Measurements from ENCODE around the gene GORAB. TPM values are rescaled to one million over a fixed set of nuclear protein-coding genes. Genes with fewer than 3 reads are reported as not detected.
A peak's percentile ranks its signal among the peaks of the same experiment; 100 is the strongest.

GORAB gene
- total and polyA plus RNA-seq, 10 of the 15 experiments (the other 5 are each of a cell fraction or from before 2014, with no cell fraction given), result 5.5 to 38.6 (median 10.3) TPM

- Histone ChIP-seq H3K79me2 (ENCODE audit: control insufficient read depth, insufficient read depth, low read length) (no peaks in the 10 kb centered on the region), H3K36me3 (ENCODE audit: control insufficient read depth in 2 of 2, insufficient read depth in 2 of 2, low read length in 1 of 2) (no peaks in the 10 kb centered on the region), H3K27me3 (replicated peaks in 1 of 2; ENCODE audit: control insufficient read depth in 2 of 2, insufficient read depth in 2 of 2, low read length in 1 of 2) (no peaks in the 10 kb centered on the region), H3K4me2 (ENCODE audit: control insufficient read depth, insufficient read depth) (no peak overlapping the region), H3K4me1 (ENCODE audit: control insufficient read depth, insufficient read depth, low read length) (no peaks in the 10 kb centered on the region), H3K4me3 (no peak overlapping the region), H4K20me1 (ENCODE audit: control insufficient read depth, insufficient read depth) (no peaks in the 10 kb centered on the region), H3K9ac (ENCODE audit: control insufficient read depth, insufficient read depth, low read length) (no peak overlapping the region), H3K9me3 (replicated peaks; ENCODE audit: control insufficient read depth, insufficient read depth, low read length) (no peaks in the 10 kb centered on the region), H2AFZ (ENCODE audit: control insufficient read depth, low read depth, low read length) (no peak overlapping the region), H3K27ac (ENCODE audit: control insufficient read depth, insufficient read depth) (no peak overlapping the region)
- TF ChIP-seq, protein P1, sequence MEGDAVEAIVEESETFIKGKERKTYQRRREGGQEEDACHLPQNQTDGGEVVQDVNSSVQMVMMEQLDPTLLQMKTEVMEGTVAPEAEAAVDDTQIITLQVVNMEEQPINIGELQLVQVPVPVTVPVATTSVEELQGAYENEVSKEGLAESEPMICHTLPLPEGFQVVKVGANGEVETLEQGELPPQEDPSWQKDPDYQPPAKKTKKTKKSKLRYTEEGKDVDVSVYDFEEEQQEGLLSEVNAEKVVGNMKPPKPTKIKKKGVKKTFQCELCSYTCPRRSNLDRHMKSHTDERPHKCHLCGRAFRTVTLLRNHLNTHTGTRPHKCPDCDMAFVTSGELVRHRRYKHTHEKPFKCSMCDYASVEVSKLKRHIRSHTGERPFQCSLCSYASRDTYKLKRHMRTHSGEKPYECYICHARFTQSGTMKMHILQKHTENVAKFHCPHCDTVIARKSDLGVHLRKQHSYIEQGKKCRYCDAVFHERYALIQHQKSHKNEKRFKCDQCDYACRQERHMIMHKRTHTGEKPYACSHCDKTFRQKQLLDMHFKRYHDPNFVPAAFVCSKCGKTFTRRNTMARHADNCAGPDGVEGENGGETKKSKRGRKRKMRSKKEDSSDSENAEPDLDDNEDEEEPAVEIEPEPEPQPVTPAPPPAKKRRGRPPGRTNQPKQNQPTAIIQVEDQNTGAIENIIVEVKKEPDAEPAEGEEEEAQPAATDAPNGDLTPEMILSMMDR (IDR thresholded peaks at IDR 0.05 in 2 of 3, conservative IDR thresholded peaks at IDR 0.05 in 1 of 3; ENCODE audit: control insufficient read depth in 2 of 3, extremely low read depth in 1 of 3, insufficient read depth in 1 of 3, low read depth in 3 of 3, low read length in 3 of 3), result 0 out of 6 replicates have a peak, but pooled peaks of 1 of the 3 experiments have one; percentile 1
- TF ChIP-seq MTA3 (IDR thresholded peaks at IDR 0.05; ENCODE audit: borderline replicate concordance, low read length), result no peak
- in situ Hi-C loops (cut with MboI), result no loop called here
- intact Hi-C loops (cut with micrococcal nuclease; ENCODE audit: unreplicated experiment), result no loop called here
- ChIA-PET CTCF (interaction anchor here (0.6 kb wide), 1 partner anchor 629 kb away, joined by 3 read pairs; no protein-coding TSS in a partner anchor), POLR2A (no interaction called here), RAD21 (ENCODE audit: unreplicated experiment) (no interaction called here), SMC1A (ENCODE audit: uncharacterized antibody, unreplicated experiment) (interaction anchor here (0.6 to 0.9 kb wide), 3 partner anchors 13 to 314 kb away, joined by 3 read pairs; no protein-coding TSS in a partner anchor)
- no peak for DNase-seq (ENCODE audit: low read depth, low spot score)
- ATAC-seq, result no peak
- FAIRE-seq, result no peak
- BruUV-seq (replicated peaks), result no TSS peak
Measured at GRCh38 chr1:170568197-170568596, 36.2 kb downstream of the GORAB start.

GRCh38 chr1:170576980-170577379 is 45.0 kb downstream of the GORAB start:
- no peaks in the 10 kb centered on the region for H3K79me2 ChIP-seq (ENCODE audit: control insufficient read depth, insufficient read depth, low read length)
- H3K9ac ChIP-seq (ENCODE audit: control insufficient read depth, insufficient read depth, low read length), result no peak overlapping the region
- WGBS (ENCODE audit: insufficient coverage, insufficient replicate concordance, low lambda C conversion rate, missing lambda C conversion rate), result 41% methylated on average over 3 of the region's 3 CpGs
- CTCF ChIA-PET, result interaction anchor here (0.8 to 1.2 kb wide), 3 partner anchors 34 to 113 kb away, joined by 3 read pairs; no protein-coding TSS in a partner anchor
- no peaks in the 10 kb centered on the region for H3K4me1 ChIP-seq (ENCODE audit: control insufficient read depth, insufficient read depth, low read length)
- H3K36me3 ChIP-seq (ENCODE audit: control insufficient read depth in 2 of 2, insufficient read depth in 2 of 2, low read length in 1 of 2), result no peaks in the 10 kb centered on the region
- in situ Hi-C loops (cut with MboI) (no loop called here), intact Hi-C loops (cut with micrococcal nuclease; ENCODE audit: unreplicated experiment) (no loop called here)
- RAD21 ChIA-PET (ENCODE audit: unreplicated experiment), result interaction anchor here (0.6 kb wide), 1 partner anchor 157 kb away, joined by 3 read pairs; no protein-coding TSS in a partner anchor
- SMC1A ChIA-PET (ENCODE audit: uncharacterized antibody, unreplicated experiment), result interaction anchor here (1.0 to 2.0 kb wide), 5 partner anchors 8 to 94 kb away, joined by 3 to 9 read pairs (median 3); no protein-coding TSS in a partner anchor
- H4K20me1 ChIP-seq (ENCODE audit: control insufficient read depth, insufficient read depth), result no peaks in the 10 kb centered on the region
- POLR2A ChIA-PET, result no interaction called here
- H2AFZ ChIP-seq (ENCODE audit: control insufficient read depth, low read depth, low read length), result no peak overlapping the region
- BruUV-seq (replicated peaks), result no TSS peak
- DNase-seq (ENCODE audit: low read depth, low spot score) (no peak), ATAC-seq (no peak), FAIRE-seq (no peak)
- no peaks in the 10 kb centered on the region for H3K27me3 ChIP-seq (replicated peaks in 1 of 2; ENCODE audit: control insufficient read depth in 2 of 2, insufficient read depth in 2 of 2, low read length in 1 of 2)
- no peak overlapping the region for H3K4me2 ChIP-seq (ENCODE audit: control insufficient read depth, insufficient read depth)
- H3K9me3 ChIP-seq (replicated peaks; ENCODE audit: control insufficient read depth, insufficient read depth, low read length), result no peaks in the 10 kb centered on the region
- H3K27ac ChIP-seq (ENCODE audit: control insufficient read depth, insufficient read depth), result no peak overlapping the region
- TF ChIP-seq NRF1 (conservative IDR thresholded peaks at IDR 0.05; ENCODE audit: low read depth, low read length), result no peak
- no peak for TF ChIP-seq MEF2B (IDR thresholded peaks at IDR 0.05; ENCODE audit: partially characterized antibody, poor library complexity, severe bottlenecking)
- TF ChIP-seq NFYB (IDR thresholded peaks at IDR 0.05; ENCODE audit: insufficient read depth, low read depth, low read length), result no peak
- TF ChIP-seq WRNIP1 (IDR thresholded peaks at IDR 0.05; ENCODE audit: borderline replicate concordance, low read depth, low read length), result no peak
- TF ChIP-seq NR2F1 (conservative IDR thresholded peaks at IDR 0.05), result no peak
- no peak for TF ChIP-seq ESRRA (IDR thresholded peaks at IDR 0.05; ENCODE audit: low read length)
- TF ChIP-seq ELK1 (IDR thresholded peaks at IDR 0.05; ENCODE audit: low read depth, low read length), result no peak
- TF ChIP-seq ZZZ3 (IDR thresholded peaks at IDR 0.05; ENCODE audit: control insufficient read depth, insufficient read length, low read depth), result no peak
- TF ChIP-seq NR2C1 (IDR thresholded peaks at IDR 0.05), result no peak
- TF ChIP-seq SIN3A (IDR thresholded peaks at IDR 0.05; ENCODE audit: low read depth, low read length), result no peak
- no peak overlapping the region for H3K4me3 ChIP-seq
